HCT116 (cell line): Measurements from ENCODE around the gene SMARCD2. TPM values are rescaled to one million over a fixed set of nuclear protein-coding genes. Genes with fewer than 3 reads are reported as not detected.
A peak's percentile ranks its signal among the peaks of the same experiment; 100 is the strongest.

Source experiments
- ATAC-seq: fragments of 200-7000 bp; cut with Tn5 transposase; 2 replicates; pipeline ENCODE4 v1.9.1; 2020; ENCODE audit warnings: mild to moderate bottlenecking, moderate library complexity
- BruUV-seq: library from RNA; stranded (reverse); fragments of 400-500 nt; replicated peaks from 2 replicates; lab custom pipeline; 2021; lab: Mats Ljungman, UMichigan
- CTCF ChIA-PET: fragments of 300-600 bp; sonication (Branson Sonifier 250); formaldehyde crosslinking; loops from one replicate; lab custom pipeline; 2021; ENCODE audit warnings: antibody characterized with exemption; lab: Charles Lee
- POLR2A ChIA-PET: fragments of 300-600, 350-600 bp; sonication (Branson Sonifier 250); formaldehyde crosslinking; loops from one replicate; lab custom pipeline; 2021; ENCODE audit warnings: antibody characterized with exemption; lab: Charles Lee
- RAD21 ChIA-PET, 2 experiments: fragments of 300-600 bp; sonication (Branson Sonifier 250); formaldehyde crosslinking; loops; one replicate each; lab custom pipeline; 2023; ENCODE audit warnings: low total read pairs in 2 of 2; ENCODE audit not compliant: uncharacterized antibody in 2 of 2, unreplicated experiment in 2 of 2, low non-redundant PET in 1 of 2; lab: Charles Lee
- DNase-seq: peaks from one replicate; pipeline ENCODE4 v3.0.0-alpha.2; 2010; ENCODE audit warnings: low read depth, low spot score
- H2AFZ ChIP-seq: fragments of 200-600 bp; shearing (Covaris generic), sonication (generic); 2 replicates; pipeline ENCODE4 v1.6.1; 2017; ENCODE audit warnings: low read depth, mixed run types, mixed read lengths, antibody characterized with exemption, low read length; ENCODE audit not compliant: poor library complexity, severe bottlenecking
- H3K27ac ChIP-seq: 2 replicates; pipeline ENCODE4 v1.5.1; 2012; ENCODE audit warnings: low read depth, low read length
- H3K27me3 ChIP-seq: fragments of 200-600 bp; sonication (generic); 2 replicates; pipeline ENCODE4 v1.6.1; 2016; ENCODE audit warnings: mixed run types, low read length, mixed read lengths; ENCODE audit not compliant: insufficient read depth
- H3K36me3 ChIP-seq, 2 experiments: fragments of 200-500 bp in 1 of 2; fragments of 200-600 bp in 1 of 2; sonication (Bioruptor generic) in 1 of 2; sonication (generic) in 1 of 2; 2 replicates each; pipeline versions ENCODE4 v1.5.1 to v1.6.1; 2014 to 2016; ENCODE audit warnings: low read length in 2 of 2, inconsistent platforms in 1 of 2, mixed read lengths in 1 of 2, mixed run types in 1 of 2; ENCODE audit not compliant: insufficient read depth in 2 of 2, control insufficient read depth in 1 of 2
- H3K4me1 ChIP-seq, 2 experiments: fragments of 200-600 bp in 1 of 2; sonication (generic) in 1 of 2; 2 replicates each; pipeline versions ENCODE4 v1.5.1 to v1.6.1; 2012 to 2017; ENCODE audit warnings: low read length in 2 of 2, inconsistent platforms in 1 of 2, mild to moderate bottlenecking in 1 of 2, mixed read lengths in 1 of 2, mixed run types in 1 of 2, moderate library complexity in 1 of 2; ENCODE audit not compliant: insufficient read depth in 2 of 2, control insufficient read depth in 1 of 2
- H3K4me2 ChIP-seq: fragments of 200-600 bp; sonication (generic); 2 replicates; pipeline ENCODE4 v1.6.1; 2017; ENCODE audit warnings: mixed run types, low read length, mixed read lengths
- H3K4me3 ChIP-seq, 2 experiments: fragments of 200-600 bp in 1 of 2; sonication (generic) in 1 of 2; replicated peaks in 1 of 2; 2 replicates each; pipeline ENCODE4 v1.5.1; 2011 to 2016; ENCODE audit warnings: low read length in 2 of 2, control low read depth in 1 of 2, low read depth in 1 of 2, mild to moderate bottlenecking in 1 of 2, mixed read lengths in 1 of 2, mixed run types in 1 of 2
- H3K79me2 ChIP-seq: fragments of 200-600 bp; sonication (generic); 2 replicates; pipeline ENCODE4 v1.6.1; 2017; ENCODE audit warnings: mild to moderate bottlenecking, mixed run types, low read length, moderate library complexity, mixed read lengths; ENCODE audit not compliant: insufficient read depth
- H3K9ac ChIP-seq: fragments of 200-600 bp; sonication (generic); 2 replicates; pipeline ENCODE4 v1.6.1; 2016; ENCODE audit warnings: low read length, mixed read lengths
- H3K9me2 ChIP-seq: fragments of 200-600 bp; sonication (generic), shearing (Covaris generic); 2 replicates; pipeline ENCODE4 v1.6.1; 2017; ENCODE audit warnings: mixed run types, mild to moderate bottlenecking, moderate library complexity; ENCODE audit not compliant: insufficient read depth
- H3K9me3 ChIP-seq, 2 experiments: fragments of 200-500 bp in 1 of 2; fragments of 200-600 bp in 1 of 2; sonication (Bioruptor generic) in 1 of 2; sonication (generic) in 1 of 2; 2 replicates each; pipeline ENCODE4 v1.6.1; 2014 to 2017; ENCODE audit warnings: low read length in 2 of 2, mixed read lengths in 2 of 2, inconsistent platforms in 1 of 2, low read depth in 1 of 2, mild to moderate bottlenecking in 1 of 2, mixed run types in 1 of 2, moderate library complexity in 1 of 2; ENCODE audit not compliant: control insufficient read depth in 1 of 2, insufficient read depth in 1 of 2
- H4K20me1 ChIP-seq: fragments of 200-600 bp; sonication (generic), shearing (Covaris generic); 2 replicates; pipeline ENCODE4 v1.6.1; 2017; ENCODE audit warnings: mixed run types, mild to moderate bottlenecking, moderate library complexity; ENCODE audit not compliant: insufficient read depth
- MAX ChIP-seq: IDR thresholded peaks from 2 replicates; pipeline ENCODE4 v1.6.1; 2012
- intact Hi-C: fragments of 100-400 bp; cut with micrococcal nuclease; formaldehyde crosslinking; loops from 2 replicates; pipeline ENCODE4 v1.10.0; 2022
- total RNA-seq: library from RNA; stranded (reverse); gene quantifications from one replicate; pipeline ENCODE4 v1.2.1, GENCODE V29; 2021; ENCODE audit not compliant: unreplicated experiment
- TF ChIP-seq, protein P1 (sequence below): IDR thresholded peaks from 2 replicates; pipeline ENCODE4 v1.6.1; 2012; ENCODE audit warnings: low read depth

Gene SMARCD2
- total RNA-seq, 1 experiment from 2014 or later: 168 TPM

DNA sequence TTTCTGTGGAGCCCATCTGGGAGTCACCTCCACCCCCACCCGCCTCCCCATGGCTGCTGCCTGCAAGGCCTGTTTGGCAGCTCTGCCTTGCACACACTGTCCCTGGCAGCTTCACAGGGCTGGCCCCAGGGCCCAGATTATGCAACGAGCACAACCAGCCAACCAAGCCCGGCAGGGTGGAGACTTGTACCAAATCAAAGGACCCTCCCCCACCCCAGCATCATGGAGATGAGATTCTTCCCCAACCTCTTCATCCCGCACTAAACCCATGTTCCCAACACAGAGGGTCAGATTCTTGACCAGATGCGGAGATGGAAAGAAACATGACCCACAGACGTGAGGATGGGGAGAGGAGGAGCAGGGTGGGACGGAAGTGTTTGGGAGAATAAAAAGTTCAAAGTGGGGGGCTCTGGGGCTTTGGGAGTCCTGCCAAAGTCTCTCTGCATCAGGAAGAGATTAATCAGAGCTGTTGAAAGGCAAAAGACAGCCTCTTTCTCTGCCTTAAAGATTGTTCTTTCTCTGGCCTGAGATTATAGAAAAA, 3.8 kb downstream of the SMARCD2 start:
- CTCF ChIA-PET: no interaction called here
- Histone ChIP-seq H3K9ac (peak overlapping the region; percentile 54), H2AFZ (no peak overlapping the region), H3K4me1 (peaks cover 34 to 47% of the 10 kb centered on the region in 2 experiments), H3K27me3 (no peaks in the 10 kb centered on the region), H3K27ac (peak overlapping the region; percentile 51), H3K9me2 (no peaks in the 10 kb centered on the region), H3K4me3 (peak overlapping the region; percentile 16 to 21; a peak in 3 of 4 replicates), H3K36me3 (peaks cover 15 to 36% of the 10 kb centered on the region in 2 experiments), H3K9me3 (no peaks in the 10 kb centered on the region), H4K20me1 (no peaks in the 10 kb centered on the region), H3K4me2 (peak overlapping the region; percentile 47), H3K79me2 (peaks cover 67% of the 10 kb centered on the region)
- BruUV-seq: no TSS peak
- intact Hi-C loops: loop anchor here (1.0 kb wide), 1 partner anchor 11 kb away; the partner anchor contains the start of genes FTSJ3 and PSMC5
- no peak for DNase-seq
- POLR2A ChIA-PET: interaction anchor here (0.6 to 2.1 kb wide), 6 partner anchors 9 to 160 kb away, joined by 3 to 7 read pairs (median 4); partner anchors contain the start of gene CCDC47
- no peak for ATAC-seq
- no peak for TF ChIP-seq MAX
- TF ChIP-seq, protein P1, sequence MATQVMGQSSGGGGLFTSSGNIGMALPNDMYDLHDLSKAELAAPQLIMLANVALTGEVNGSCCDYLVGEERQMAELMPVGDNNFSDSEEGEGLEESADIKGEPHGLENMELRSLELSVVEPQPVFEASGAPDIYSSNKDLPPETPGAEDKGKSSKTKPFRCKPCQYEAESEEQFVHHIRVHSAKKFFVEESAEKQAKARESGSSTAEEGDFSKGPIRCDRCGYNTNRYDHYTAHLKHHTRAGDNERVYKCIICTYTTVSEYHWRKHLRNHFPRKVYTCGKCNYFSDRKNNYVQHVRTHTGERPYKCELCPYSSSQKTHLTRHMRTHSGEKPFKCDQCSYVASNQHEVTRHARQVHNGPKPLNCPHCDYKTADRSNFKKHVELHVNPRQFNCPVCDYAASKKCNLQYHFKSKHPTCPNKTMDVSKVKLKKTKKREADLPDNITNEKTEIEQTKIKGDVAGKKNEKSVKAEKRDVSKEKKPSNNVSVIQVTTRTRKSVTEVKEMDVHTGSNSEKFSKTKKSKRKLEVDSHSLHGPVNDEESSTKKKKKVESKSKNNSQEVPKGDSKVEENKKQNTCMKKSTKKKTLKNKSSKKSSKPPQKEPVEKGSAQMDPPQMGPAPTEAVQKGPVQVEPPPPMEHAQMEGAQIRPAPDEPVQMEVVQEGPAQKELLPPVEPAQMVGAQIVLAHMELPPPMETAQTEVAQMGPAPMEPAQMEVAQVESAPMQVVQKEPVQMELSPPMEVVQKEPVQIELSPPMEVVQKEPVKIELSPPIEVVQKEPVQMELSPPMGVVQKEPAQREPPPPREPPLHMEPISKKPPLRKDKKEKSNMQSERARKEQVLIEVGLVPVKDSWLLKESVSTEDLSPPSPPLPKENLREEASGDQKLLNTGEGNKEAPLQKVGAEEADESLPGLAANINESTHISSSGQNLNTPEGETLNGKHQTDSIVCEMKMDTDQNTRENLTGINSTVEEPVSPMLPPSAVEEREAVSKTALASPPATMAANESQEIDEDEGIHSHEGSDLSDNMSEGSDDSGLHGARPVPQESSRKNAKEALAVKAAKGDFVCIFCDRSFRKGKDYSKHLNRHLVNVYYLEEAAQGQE: no peak
- RAD21 ChIA-PET: no interaction called here
